Spinal cord (tissue), 10 donors: ENCODE measurements around the gene IL15. TPM values are rescaled to one million over a fixed set of nuclear protein-coding genes. Genes with fewer than 3 reads are reported as not detected.

Experiments used
- DNase-seq, 6 donors: peaks; one replicate each; pipeline versions ENCODE4 v3.0.0 to v3.0.0-alpha.2; 2013 to 2015; ENCODE audit warnings: low spot score in 6 of 6, low read depth in 4 of 6
- H3K27ac ChIP-seq: one replicate; pipeline ENCODE4 v1.5.1; 2013; ENCODE audit warnings: low read depth, low read length, control low read depth
- H3K27me3 ChIP-seq: one replicate; pipeline ENCODE4 v1.6.1; 2013; ENCODE audit warnings: low read length; ENCODE audit not compliant: control insufficient read depth, insufficient read depth
- H3K36me3 ChIP-seq: one replicate; pipeline ENCODE4 v1.6.1; 2013; ENCODE audit warnings: low read length; ENCODE audit not compliant: control insufficient read depth, insufficient read depth
- H3K4me1 ChIP-seq: one replicate; pipeline ENCODE4 v1.6.1; 2013; ENCODE audit warnings: low read length; ENCODE audit not compliant: control insufficient read depth, insufficient read depth
- H3K4me3 ChIP-seq: one replicate; pipeline ENCODE4 v1.5.1; 2013; ENCODE audit warnings: low read depth, low read length, control low read depth
- H3K9me3 ChIP-seq: one replicate; pipeline ENCODE4 v1.6.1; 2013; ENCODE audit warnings: low read length; ENCODE audit not compliant: control insufficient read depth, insufficient read depth
- WGBS: methylation state at CpG from one replicate; pipeline ENCODE4 v1.1.5; 2013; ENCODE audit warnings: missing lambda C conversion rate; ENCODE audit not compliant: insufficient coverage; 5-methylcytosine and 5-hydroxymethylcytosine counted together
- polyA plus RNA-seq, 2 donors: library from polyadenylated mRNA; unstranded; fragments of 120-200 nt; gene quantifications; one replicate each; pipeline ENCODE4 v1.2.1, GENCODE V29; 2013; ENCODE audit not compliant: insufficient read length in 2 of 2
- total RNA-seq, 2 donors: library from RNA; depleted of rRNA in 1 of 2; stranded (reverse); fragments of 120-200 nt in 1 of 2; fragments of >200 nt in 1 of 2; gene quantifications; one replicate each; pipeline versions ENCODE4 v1.2.3 to v1.2.4, GENCODE V29; 2013 to 2014
- donor health status: healthy.

The IL15 gene
- total and polyA plus RNA-seq, 4 donors: 1.1 to 3.1 (median 2.4) TPM

GRCh38 chr4:141620715-141621114, 15.7 kb upstream of the IL15 start:
- Histone ChIP-seq H3K9me3 (no peaks in the 10 kb centered on the region), H3K36me3 (no peaks in the 10 kb centered on the region), H3K27ac (no peak overlapping the region), H3K4me3 (no peak overlapping the region), H3K27me3 (no peaks in the 10 kb centered on the region), H3K4me1 (no peaks in the 10 kb centered on the region)
- no CpG with 5 or more reads among the region's 1 CpG for WGBS
- no peak for DNase-seq

GRCh38 chr4:141625023-141625422, 11.4 kb upstream of the IL15 start:
- WGBS: 40% methylated on average over 1 of the region's 2 CpGs
- Histone ChIP-seq H3K27me3 (no peaks in the 10 kb centered on the region), H3K36me3 (no peaks in the 10 kb centered on the region), H3K4me3 (no peak overlapping the region), H3K9me3 (no peaks in the 10 kb centered on the region), H3K27ac (no peak overlapping the region), H3K4me1 (no peaks in the 10 kb centered on the region)
- no peak for DNase-seq

- 88% methylated on average over 1 of the region's 1 CpG for WGBS
- no peak for DNase-seq
- Histone ChIP-seq H3K9me3 (no peaks in the 10 kb centered on the region), H3K27me3 (peaks cover 3% of the 10 kb centered on the region), H3K36me3 (no peaks in the 10 kb centered on the region), H3K27ac (no peak overlapping the region), H3K4me1 (peaks cover under 1% of the 10 kb centered on the region), H3K4me3 (no peak overlapping the region)
These were observed 5.5 kb upstream of the IL15 start for GRCh38 chr4:141630854-141631253.

DNA sequence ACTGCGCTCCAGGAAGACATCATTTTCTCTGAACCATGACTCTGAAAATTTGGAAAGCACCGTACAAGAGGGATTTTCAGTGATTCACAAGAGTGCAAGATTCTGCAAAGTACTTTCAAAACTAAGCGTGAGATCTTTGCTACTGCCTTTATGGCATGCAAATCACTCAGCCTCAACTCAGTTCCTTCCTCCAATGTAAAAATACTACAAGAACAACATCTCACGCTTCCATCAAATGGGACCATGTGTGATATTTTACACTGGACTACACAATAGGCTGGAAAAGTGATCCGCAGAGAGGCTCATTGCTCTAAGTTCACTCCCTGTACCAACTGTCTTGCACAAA, 674 bp upstream of the IL15 start:
- H3K27me3 ChIP-seq: peaks cover 21% of the 10 kb centered on the region
- WGBS: 82% methylated on average over 5 of the region's 5 CpGs
- no peak for DNase-seq
- peaks cover 14% of the 10 kb centered on the region for H3K4me1 ChIP-seq
- no peaks in the 10 kb centered on the region for H3K9me3 ChIP-seq
- no peaks in the 10 kb centered on the region for H3K36me3 ChIP-seq
- H3K27ac ChIP-seq: no peak overlapping the region
- H3K4me3 ChIP-seq: peak overlapping the region; percentile 64

- Histone ChIP-seq H3K4me1 (peaks cover 14% of the 10 kb centered on the region), H3K4me3 (peak overlapping the region; percentile 64), H3K9me3 (no peaks in the 10 kb centered on the region), H3K36me3 (no peaks in the 10 kb centered on the region), H3K27me3 (peaks cover 21% of the 10 kb centered on the region), H3K27ac (no peak overlapping the region)
- 6% methylated on average over 32 of the region's 41 CpGs for WGBS
- peak in 3 of 6 donors; percentile 9 to 64 (median 51) for DNase-seq
These were observed 533 bp downstream of the IL15 start for GRCh38 chr4:141636771-141637460.

GRCh38 chr4:141637565-141637964, 1.2 kb downstream of the IL15 start:
- Histone ChIP-seq H3K4me1 (peaks cover 14% of the 10 kb centered on the region), H3K9me3 (no peaks in the 10 kb centered on the region), H3K4me3 (peak overlapping the region; percentile 64), H3K27me3 (peaks cover 21% of the 10 kb centered on the region), H3K27ac (no peak overlapping the region), H3K36me3 (no peaks in the 10 kb centered on the region)
- WGBS: no CpG with 5 or more reads among the region's 2 CpGs
- no peak for DNase-seq

GRCh38 chr4:141638230-141638629, 1.8 kb downstream of the IL15 start:
- Histone ChIP-seq H3K27me3 (peaks cover 21% of the 10 kb centered on the region), H3K4me1 (peaks cover 14% of the 10 kb centered on the region), H3K9me3 (no peaks in the 10 kb centered on the region), H3K4me3 (no peak overlapping the region), H3K27ac (no peak overlapping the region), H3K36me3 (no peaks in the 10 kb centered on the region)
- WGBS: 100% methylated on average over 1 of the region's 2 CpGs
- DNase-seq: no peak

GRCh38 chr4:141640696-141641095, 4.3 kb downstream of the IL15 start:
- no peak for DNase-seq
- H3K36me3 ChIP-seq: no peaks in the 10 kb centered on the region
- H3K27me3 ChIP-seq: peaks cover 20% of the 10 kb centered on the region
- 88% methylated on average over 1 of the region's 3 CpGs for WGBS
- no peak overlapping the region for H3K4me3 ChIP-seq
- H3K27ac ChIP-seq: no peak overlapping the region
- H3K4me1 ChIP-seq: peaks cover 14% of the 10 kb centered on the region
- no peaks in the 10 kb centered on the region for H3K9me3 ChIP-seq

- no peak for DNase-seq
- H3K9me3 ChIP-seq: no peaks in the 10 kb centered on the region
- H3K27me3 ChIP-seq: peaks cover 6% of the 10 kb centered on the region
- no peak overlapping the region for H3K27ac ChIP-seq
- peaks cover 2% of the 10 kb centered on the region for H3K4me1 ChIP-seq
- no peaks in the 10 kb centered on the region for H3K36me3 ChIP-seq
- no peak overlapping the region for H3K4me3 ChIP-seq
- no CpG with 5 or more reads among the region's 3 CpGs for WGBS
These were observed 5.7 kb downstream of the IL15 start for GRCh38 chr4:141642063-141642462.

DNA sequence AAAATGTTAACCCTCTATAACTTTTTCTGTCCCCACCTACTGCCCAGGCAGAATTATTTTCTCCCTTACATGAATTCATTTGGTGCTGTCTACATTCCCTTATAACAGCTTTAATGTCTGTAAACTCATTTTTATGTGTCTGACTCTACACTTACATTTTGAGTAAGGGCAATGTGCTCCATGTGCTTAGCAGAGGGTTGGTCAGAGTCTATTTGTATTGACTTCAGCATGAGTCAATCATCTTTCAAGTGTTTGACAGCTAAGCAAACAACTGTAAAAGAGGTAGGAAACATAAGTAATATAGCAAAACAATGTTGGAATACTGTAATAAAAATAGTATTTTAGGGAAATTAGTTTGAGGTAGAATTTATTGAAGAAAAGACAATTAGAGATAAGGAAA, 6.3 kb downstream of the IL15 start:
- H3K4me1 ChIP-seq: no peaks in the 10 kb centered on the region
- no peaks in the 10 kb centered on the region for H3K36me3 ChIP-seq
- H3K4me3 ChIP-seq: no peak overlapping the region
- DNase-seq: no peak
- H3K9me3 ChIP-seq: no peaks in the 10 kb centered on the region
- peaks cover 2% of the 10 kb centered on the region for H3K27me3 ChIP-seq
- no peak overlapping the region for H3K27ac ChIP-seq
